ENCODE data around the gene CD37. TPM values are rescaled to one million over a fixed set of nuclear protein-coding genes. Genes with fewer than 3 reads are reported as not detected.
A peak's percentile ranks its signal among the peaks of the same experiment; 100 is the strongest.
"Not testable (repeated sequence)": the region's sequence is repeated elsewhere in the genome, so short reads cannot be mapped to it uniquely, and the experiment has no call there.

CD37 gene
- 10 to 100 TPM in 2 of 9 donors, 1 to 10 TPM in 7; 1.4 to 45.2 (median 4.2) TPM for total RNA-seq
- polyA plus RNA-seq: 1 to 10 TPM; 3.3 to 3.9 TPM
- long read RNA-seq, donor 1, partial matches to known transcripts: 0 of 1 reads
- long read RNA-seq, donor 1, other reads (novel, unspliced or antisense): 0 of 1 reads
- long read RNA-seq, donor 2, partial matches to known transcripts: 0 of 2 reads
- long read RNA-seq, donor 2, other reads (novel, unspliced or antisense): 1 of 2 reads
- long read RNA-seq, donor 3, transcript CD37-201 (8 exons, 1,265 nt): major isoform, 5 of 7 reads
- long read RNA-seq, donor 3, partial matches to known transcripts: 0 of 7 reads
- long read RNA-seq, donor 3, other reads (novel, unspliced or antisense): 2 of 7 reads

- 70 to 85% (median 81%) methylated on average over 13 of the region's 13 CpGs for WGBS, 4 donors
- ATAC-seq (no peak), DNase-seq (peak in 1 of 5 donors; percentile 28)
- H3K27me3 ChIP-seq: no peaks in the 10 kb centered on the region
- TF ChIP-seq CTCF (IDR thresholded peaks at IDR 0.05) (no peak), POLR2A (IDR thresholded peaks at IDR 0.05) (no peak)
- H3K4me1 ChIP-seq: peaks cover 0 to 67% (median 15%) of the 10 kb centered on the region in 12 donors
- no peaks in the 10 kb centered on the region for H3K9me3 ChIP-seq
- H3K36me3 ChIP-seq: peaks cover 0 to 19% (median 0%) of the 10 kb centered on the region in 9 donors
- peak within 1 kb of the TSS in 9 of 12 donors; percentile 19 to 67 (median 33) for H3K4me3 ChIP-seq
- intact Hi-C loops (cut with DNase I): no loop called here
- peak within 1 kb of the TSS in 1 of 12 donors; percentile 89 for H3K27ac ChIP-seq
These were observed at the start of gene CD37 for GRCh38 chr19:49335071-49335783. TSS of gene CD37 (plus strand) at chr19:49335406. CDS start at chr19:49335541, 135 bp downstream.

GRCh38 chr19:49287141-49287770, 48.0 kb upstream of the CD37 start:
- ATAC-seq (no peak), DNase-seq (no peak)
- no peaks in the 10 kb centered on the region for H3K9me3 ChIP-seq
- no peak overlapping the region for H3K4me3 ChIP-seq
- no peaks in the 10 kb centered on the region for H3K27me3 ChIP-seq
- intact Hi-C loops (cut with DNase I): no loop called here
- no peaks in the 10 kb centered on the region for H3K4me1 ChIP-seq
- no peaks in the 10 kb centered on the region for H3K36me3 ChIP-seq
- TF ChIP-seq CTCF (IDR thresholded peaks at IDR 0.05) (no peak), POLR2A (IDR thresholded peaks at IDR 0.05) (no peak)
- no peak overlapping the region for H3K27ac ChIP-seq
- 11 to 69% (median 41%) methylated on average over 2 of the region's 2 CpGs for WGBS, 4 donors

- H3K9me3 ChIP-seq; DNase-seq; H3K27ac ChIP-seq; H3K4me3 ChIP-seq; H3K27me3 ChIP-seq; ATAC-seq; H3K4me1 ChIP-seq; intact Hi-C loops (cut with DNase I); H3K36me3 ChIP-seq: not testable (repeated sequence)
- WGBS, 4 donors: 69 to 96% (median 93%) methylated on average over 4 of the region's 4 CpGs
These were observed 47.0 kb upstream of the CD37 start for GRCh38 chr19:49288205-49288604.

GRCh38 chr19:49289286-49289685, 45.9 kb upstream of the CD37 start:
- ATAC-seq; H3K27me3 ChIP-seq; H3K27ac ChIP-seq; H3K36me3 ChIP-seq; H3K4me3 ChIP-seq; H3K9me3 ChIP-seq; intact Hi-C loops (cut with DNase I); DNase-seq; H3K4me1 ChIP-seq: not testable (repeated sequence)
- 45 to 59% (median 47%) methylated on average over 2 of the region's 2 CpGs for WGBS, 4 donors

- no peak for ATAC-seq
- H3K36me3 ChIP-seq: no peaks in the 10 kb centered on the region
- no peaks in the 10 kb centered on the region for H3K4me1 ChIP-seq
- TF ChIP-seq POLR2A (IDR thresholded peaks at IDR 0.05) (no peak), CTCF (IDR thresholded peaks at IDR 0.05) (no peak)
- DNase-seq: no peak
- H3K27ac ChIP-seq: no peak overlapping the region
- WGBS, 4 donors: 83 to 93% (median 91%) methylated on average over 3 of the region's 3 CpGs
- no peaks in the 10 kb centered on the region for H3K27me3 ChIP-seq
- H3K9me3 ChIP-seq: no peaks in the 10 kb centered on the region
- H3K4me3 ChIP-seq: no peak overlapping the region
- intact Hi-C loops (cut with DNase I): no loop called here
These were observed 44.7 kb upstream of the CD37 start for GRCh38 chr19:49290517-49290916.
